ENCODE data around the gene DCAKD. TPM values are rescaled to one million over a fixed set of nuclear protein-coding genes. Genes with fewer than 3 reads are reported as not detected.
A peak's percentile ranks its signal among the peaks of the same experiment; 100 is the strongest.
"Not testable (repeated sequence)": the region's sequence is repeated elsewhere in the genome, so short reads cannot be mapped to it uniquely, and the experiment has no call there.

Gene DCAKD
- total RNA-seq, 1 donor from 2014 or later: 39.9 TPM

GRCh38 chr17:45052052-45052772 lies 780 bp upstream of the DCAKD start:
- H3K9me3 Mint-ChIP-seq (ENCODE audit: unreplicated experiment): no peaks in the 10 kb centered on the region
- peak; percentile 51 for DNase-seq
- H3K4me3 Mint-ChIP-seq (ENCODE audit: unreplicated experiment): peak overlapping the region; percentile 75
- H3K4me1 Mint-ChIP-seq (ENCODE audit: low read depth, unreplicated experiment): peaks cover 6% of the 10 kb centered on the region
- H3K27me3 Mint-ChIP-seq (ENCODE audit: unreplicated experiment): peaks cover 5% of the 10 kb centered on the region
- H3K27ac Mint-ChIP-seq (ENCODE audit: unreplicated experiment): peak overlapping the region; percentile 28
- H3K36me3 Mint-ChIP-seq (ENCODE audit: unreplicated experiment): no peaks in the 10 kb centered on the region
- TF ChIP-seq CTCF (IDR thresholded peaks at IDR 0.05; ENCODE audit: partially characterized antibody, unreplicated experiment): no peak

- H3K27me3 Mint-ChIP-seq (ENCODE audit: unreplicated experiment); H3K4me1 Mint-ChIP-seq (ENCODE audit: low read depth, unreplicated experiment); H3K27ac Mint-ChIP-seq (ENCODE audit: unreplicated experiment); H3K9me3 Mint-ChIP-seq (ENCODE audit: unreplicated experiment); H3K36me3 Mint-ChIP-seq (ENCODE audit: unreplicated experiment); H3K4me3 Mint-ChIP-seq (ENCODE audit: unreplicated experiment); DNase-seq: not testable (repeated sequence)
These were observed 254 bp upstream of the DCAKD start for GRCh38 chr17:45051720-45052051.

- Mint-ChIP-seq H3K27ac (ENCODE audit: unreplicated experiment) (peak overlapping the region; percentile 69), H3K36me3 (ENCODE audit: unreplicated experiment) (no peaks in the 10 kb centered on the region), H3K4me3 (ENCODE audit: unreplicated experiment) (peak overlapping the region; percentile 98), H3K4me1 (ENCODE audit: low read depth, unreplicated experiment) (peaks cover 6% of the 10 kb centered on the region), H3K9me3 (ENCODE audit: unreplicated experiment) (no peaks in the 10 kb centered on the region), H3K27me3 (ENCODE audit: unreplicated experiment) (peaks cover 5% of the 10 kb centered on the region)
- TF ChIP-seq CTCF (IDR thresholded peaks at IDR 0.05; ENCODE audit: partially characterized antibody, unreplicated experiment): no peak
- no peak for DNase-seq
These were observed 862 bp downstream of the DCAKD start for GRCh38 chr17:45050481-45051059.

- peaks cover 5% of the 10 kb centered on the region for H3K27me3 Mint-ChIP-seq (ENCODE audit: unreplicated experiment)
- peaks cover 6% of the 10 kb centered on the region for H3K4me1 Mint-ChIP-seq (ENCODE audit: low read depth, unreplicated experiment)
- H3K27ac Mint-ChIP-seq (ENCODE audit: unreplicated experiment): no peak overlapping the region
These were observed 2.5 kb downstream of the DCAKD start for GRCh38 chr17:45048795-45049563.

More at GRCh38 chr17:45048795-45049563, 2.5 kb downstream of the DCAKD start:
- Mint-ChIP-seq H3K4me3 (ENCODE audit: unreplicated experiment) (no peak overlapping the region), H3K36me3 (ENCODE audit: unreplicated experiment) (no peaks in the 10 kb centered on the region), H3K9me3 (ENCODE audit: unreplicated experiment) (no peaks in the 10 kb centered on the region)
- TF ChIP-seq CTCF (IDR thresholded peaks at IDR 0.05; ENCODE audit: partially characterized antibody, unreplicated experiment): peak; percentile 52
- no peak for DNase-seq

Data from glutamatergic neuron (in vitro differentiated cells).